Activated CD4-positive, alpha-beta T cell treated with anti-CD3 and anti-CD28 coated beads, Interleukin-2, amount 50 U/mL, for 1 hour (primary cell): ENCODE data around the gene SASH1.

ENCODE experiments used
- DNase-seq: peaks from one replicate; pipeline ENCODE4 v3.0.0-alpha.2; 2020

SASH1 gene

GRCh38 chr6:148438632-148439031 is 96.0 kb downstream of the SASH1 start:
- no peak for DNase-seq

- DNase-seq: no peak
Observed at GRCh38 chr6:148440016-148440415, 97.4 kb downstream of the SASH1 start.

- no peak for DNase-seq
Observed at GRCh38 chr6:148440877-148441453, 98.3 kb downstream of the SASH1 start.

- DNase-seq: no peak
Observed at GRCh38 chr6:148441454-148441911, 98.8 kb downstream of the SASH1 start.

GRCh38 chr6:148443798-148444560 is 101.3 kb downstream of the SASH1 start:
- DNase-seq: no peak

GRCh38 chr6:148445116-148445515 is 102.5 kb downstream of the SASH1 start:
- DNase-seq: no peak

- DNase-seq: no peak
Observed at GRCh38 chr6:148445620-148446019, 103.0 kb downstream of the SASH1 start.

- DNase-seq: no peak
Observed at GRCh38 chr6:148446681-148447080, 104.0 kb downstream of the SASH1 start.

- DNase-seq: no peak
Observed at GRCh38 chr6:148447521-148448230, 105.0 kb downstream of the SASH1 start.

- no peak for DNase-seq
Observed at GRCh38 chr6:148448369-148449012, 105.9 kb downstream of the SASH1 start.

GRCh38 chr6:148450866-148451265 is 108.2 kb downstream of the SASH1 start:
- no peak for DNase-seq

GRCh38 chr6:148451690-148452089 is 109.1 kb downstream of the SASH1 start:
- DNase-seq: no peak

- DNase-seq: no peak
Observed at GRCh38 chr6:148452876-148453275, 110.2 kb downstream of the SASH1 start.

GRCh38 chr6:148453906-148454305 is 111.3 kb downstream of the SASH1 start:
- DNase-seq: no peak

GRCh38 chr6:148455225-148455624 is 112.6 kb downstream of the SASH1 start:
- no peak for DNase-seq

- no peak for DNase-seq
Observed at GRCh38 chr6:148455674-148456558, 113.3 kb downstream of the SASH1 start.

GRCh38 chr6:148457137-148457842 is 114.7 kb downstream of the SASH1 start:
- no peak for DNase-seq

GRCh38 chr6:148457843-148458159 is 115.2 kb downstream of the SASH1 start:
- no peak for DNase-seq

- DNase-seq: no peak
Observed at GRCh38 chr6:148459238-148459637, 116.6 kb downstream of the SASH1 start.

GRCh38 chr6:148460876-148461646 is 118.4 kb downstream of the SASH1 start:
- no peak for DNase-seq

GRCh38 chr6:148461986-148462577 is 119.4 kb downstream of the SASH1 start:
- DNase-seq: no peak
